Germinal center (tissue), 1 donor: ENCODE results near the gene ACACB.
A peak's percentile ranks its signal among the peaks of the same experiment; 100 is the strongest.

ENCODE experiments used
- DNase-seq: peaks from one replicate; pipeline ENCODE4 v3.0.0; 2012; ENCODE audit warnings: mixed read lengths, low spot score

Gene ACACB

GRCh38 chr12:109110988-109111495, 5.3 kb upstream of the ACACB start:
- DNase-seq, result peak; percentile 47

DNA sequence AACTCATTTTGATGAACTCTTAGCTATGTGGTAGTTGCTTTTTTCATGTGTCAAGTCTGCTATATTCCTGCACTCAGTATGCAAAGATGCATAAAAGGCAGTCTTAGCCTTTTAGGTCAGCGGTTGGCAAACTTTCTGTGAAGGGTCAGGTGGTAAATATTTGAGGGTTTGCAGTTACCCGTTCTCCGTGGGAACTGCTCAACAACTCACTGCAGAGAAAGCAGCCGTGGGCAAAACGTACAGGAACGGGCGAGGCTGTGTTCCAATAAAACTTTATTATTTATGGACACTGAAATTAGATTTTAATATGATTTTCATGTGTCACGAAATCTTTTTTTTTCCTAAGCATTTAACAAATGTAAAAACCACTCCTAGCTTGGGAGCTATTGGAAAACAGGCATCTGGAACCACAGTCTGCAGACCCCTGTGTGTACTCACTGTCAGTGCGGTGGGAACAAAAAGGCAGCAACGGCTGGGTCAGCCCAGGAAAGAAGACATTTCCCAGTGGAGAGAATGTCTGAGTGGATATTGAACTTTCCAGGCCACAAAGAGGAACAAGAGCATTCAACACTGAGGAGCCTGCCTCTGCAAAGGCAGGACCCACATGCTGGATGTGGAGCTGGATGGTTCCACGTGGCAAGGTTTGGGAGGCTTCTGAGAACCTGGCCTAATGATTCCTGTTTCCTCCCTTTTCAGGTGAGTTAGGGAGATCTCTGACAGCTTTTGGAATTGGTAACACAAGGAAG, 3.5 kb upstream of the ACACB start:
- DNase-seq, result no peak

DNA sequence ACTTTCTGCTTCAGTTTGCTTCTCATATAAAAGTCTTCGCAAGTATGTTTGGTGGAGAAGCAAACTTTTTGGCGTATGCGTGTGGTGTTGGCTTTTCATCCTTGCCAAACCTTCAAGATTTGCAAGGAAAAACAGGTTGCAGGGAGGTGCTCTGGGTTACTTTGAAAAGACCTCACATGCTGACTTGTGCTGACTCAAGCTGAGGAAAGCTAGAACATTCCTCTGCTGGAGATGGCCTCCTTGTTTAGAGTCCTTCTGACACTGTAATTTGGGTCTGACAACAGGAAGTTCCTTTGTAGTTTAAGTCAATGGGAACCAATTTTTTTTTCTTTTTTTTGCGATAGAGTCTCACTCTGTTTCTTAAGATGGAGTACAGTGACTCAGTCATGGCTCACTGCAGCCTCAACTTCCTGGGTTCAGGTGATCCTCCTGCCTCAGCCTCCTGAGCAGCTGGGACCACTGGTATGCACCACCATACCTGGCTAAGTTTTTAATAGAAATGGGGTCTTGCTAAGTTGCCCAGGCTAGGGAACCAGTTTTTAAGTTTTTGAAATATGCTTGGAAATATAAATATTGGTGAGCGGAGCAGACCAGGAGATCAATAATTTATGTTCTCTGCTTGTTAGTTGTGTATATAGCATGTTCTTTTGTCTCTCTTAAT, 2.6 kb upstream of the ACACB start:
- no peak for DNase-seq

DNA sequence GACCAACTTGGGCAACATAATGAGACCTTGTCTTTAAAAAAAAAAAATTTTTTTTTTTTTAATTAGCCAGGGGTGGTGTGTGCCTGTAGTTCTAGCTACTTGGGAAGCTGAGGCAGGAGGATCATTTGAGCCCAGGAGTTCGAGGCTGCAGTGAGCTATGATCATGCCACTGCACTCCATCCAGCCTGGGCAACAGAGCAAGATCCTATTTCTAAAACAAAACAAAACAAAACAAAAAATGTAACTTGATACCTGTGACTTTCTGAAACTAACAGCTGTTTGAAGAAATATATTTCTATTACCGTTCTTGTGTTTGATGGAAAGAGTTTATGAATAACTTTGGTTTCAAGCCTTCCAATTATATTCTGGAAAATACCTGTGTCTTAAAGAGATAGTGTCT, 1.7 kb upstream of the ACACB start:
- DNase-seq, result no peak

- DNase-seq, result no peak
Observed at GRCh38 chr12:109115404-109115757, 1.0 kb upstream of the ACACB start.

GRCh38 chr12:109116611-109116949, 193 bp downstream of the ACACB start:
- no peak for DNase-seq

GRCh38 chr12:109120095-109120494, 3.7 kb downstream of the ACACB start:
- DNase-seq, result no peak

GRCh38 chr12:109120557-109120956, 4.2 kb downstream of the ACACB start:
- DNase-seq, result no peak

DNA sequence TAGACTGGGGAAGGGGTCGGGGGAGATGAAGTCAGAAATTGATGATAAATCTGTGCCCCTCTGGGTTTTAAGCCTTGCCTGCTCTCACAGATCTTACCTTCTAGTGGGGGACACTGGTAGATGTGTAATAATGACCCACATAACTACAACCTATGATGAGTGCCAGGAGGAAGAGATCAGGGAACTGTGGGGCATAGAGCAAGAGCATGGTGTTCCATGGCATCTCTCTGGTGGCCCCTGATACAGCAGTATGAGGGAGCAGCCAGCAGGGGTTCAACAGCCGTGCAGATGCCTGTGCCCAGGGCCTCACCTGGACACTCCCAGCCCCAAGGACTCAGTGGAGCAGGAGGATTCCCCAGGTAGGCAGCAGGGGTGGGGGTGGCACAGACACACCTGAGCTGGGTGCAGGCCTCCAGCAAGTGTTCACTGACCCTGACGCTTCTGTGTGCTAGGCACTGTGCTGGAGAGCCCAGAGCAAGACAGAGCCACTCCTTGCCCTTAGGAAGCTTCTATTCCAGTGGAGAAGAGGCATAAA, 5.0 kb downstream of the ACACB start:
- DNase-seq, result no peak

GRCh38 chr12:109124878-109125648, 8.7 kb downstream of the ACACB start:
- DNase-seq, result no peak

DNA sequence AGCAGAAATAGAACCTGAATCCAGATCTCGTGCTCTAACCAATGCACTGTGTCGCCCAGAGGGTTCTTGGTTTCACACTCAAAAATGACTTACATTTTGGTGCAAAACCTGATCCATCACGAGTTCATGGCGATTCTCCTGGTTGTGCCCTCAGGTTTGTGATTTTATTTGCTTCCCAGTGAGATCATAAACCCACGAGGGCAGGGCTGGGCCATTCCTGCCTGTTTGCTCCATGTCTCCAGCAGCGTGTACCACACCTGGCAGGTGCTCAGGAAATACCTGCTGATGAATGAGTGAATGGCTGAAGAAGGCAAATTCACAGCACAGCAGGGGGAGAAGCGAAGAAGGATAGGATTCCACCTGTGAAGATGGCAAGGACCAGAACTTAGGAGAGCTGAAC, 9.4 kb downstream of the ACACB start:
- DNase-seq, result no peak

DNA sequence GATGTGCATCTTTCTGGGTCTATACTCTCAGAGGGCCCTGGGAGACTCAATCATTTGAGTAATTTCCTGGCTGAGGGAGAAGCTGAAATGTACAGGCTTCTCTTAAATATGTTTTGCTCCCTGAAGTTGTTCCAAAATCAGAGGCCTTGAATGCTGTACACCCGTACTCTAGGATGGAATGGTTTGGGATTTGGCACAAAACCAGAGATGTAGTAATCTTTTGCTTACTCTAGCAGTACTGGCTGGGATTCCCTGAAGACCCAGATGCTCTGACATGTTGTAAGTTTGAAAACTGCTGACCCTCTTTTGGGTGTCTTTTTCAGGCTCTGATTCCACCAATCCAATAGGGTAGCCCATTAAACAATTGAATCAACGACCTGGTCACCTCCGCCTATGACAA, 10.4 kb downstream of the ACACB start:
- no peak for DNase-seq

DNA sequence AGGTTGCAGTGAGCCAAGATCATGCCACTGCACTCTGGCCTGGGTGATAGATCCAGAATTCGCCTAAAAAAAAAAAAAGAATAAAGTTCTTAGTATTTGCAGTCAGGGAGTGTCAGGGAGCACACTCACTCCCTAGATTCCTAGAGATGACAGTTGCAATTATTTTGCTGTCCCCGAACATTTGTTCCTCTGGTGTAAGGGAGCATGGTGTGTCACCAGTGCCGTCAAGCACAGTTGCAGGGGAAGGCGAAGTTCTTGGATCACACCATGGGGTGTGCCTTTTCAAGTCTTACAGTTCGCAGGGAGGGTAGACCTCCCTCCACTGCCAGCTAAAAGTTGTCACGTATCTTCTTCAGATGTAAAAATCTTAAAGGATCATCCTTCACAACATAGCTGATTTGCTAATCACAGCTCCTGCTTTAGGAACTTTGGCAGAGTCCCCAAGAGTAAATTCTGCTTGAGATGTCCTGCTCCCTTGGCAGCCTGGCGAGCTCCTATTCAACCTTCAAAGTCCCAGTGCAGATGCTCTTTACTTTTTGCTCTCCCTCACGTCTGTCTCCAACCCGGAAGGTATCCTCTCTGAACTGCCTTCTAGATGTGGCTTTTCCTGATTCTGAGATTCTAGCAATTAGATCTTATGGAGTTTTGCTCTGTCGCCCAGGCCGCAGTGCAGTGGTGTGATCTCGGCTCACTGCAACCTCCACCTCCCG, 11.3 kb downstream of the ACACB start:
- no peak for DNase-seq

DNA sequence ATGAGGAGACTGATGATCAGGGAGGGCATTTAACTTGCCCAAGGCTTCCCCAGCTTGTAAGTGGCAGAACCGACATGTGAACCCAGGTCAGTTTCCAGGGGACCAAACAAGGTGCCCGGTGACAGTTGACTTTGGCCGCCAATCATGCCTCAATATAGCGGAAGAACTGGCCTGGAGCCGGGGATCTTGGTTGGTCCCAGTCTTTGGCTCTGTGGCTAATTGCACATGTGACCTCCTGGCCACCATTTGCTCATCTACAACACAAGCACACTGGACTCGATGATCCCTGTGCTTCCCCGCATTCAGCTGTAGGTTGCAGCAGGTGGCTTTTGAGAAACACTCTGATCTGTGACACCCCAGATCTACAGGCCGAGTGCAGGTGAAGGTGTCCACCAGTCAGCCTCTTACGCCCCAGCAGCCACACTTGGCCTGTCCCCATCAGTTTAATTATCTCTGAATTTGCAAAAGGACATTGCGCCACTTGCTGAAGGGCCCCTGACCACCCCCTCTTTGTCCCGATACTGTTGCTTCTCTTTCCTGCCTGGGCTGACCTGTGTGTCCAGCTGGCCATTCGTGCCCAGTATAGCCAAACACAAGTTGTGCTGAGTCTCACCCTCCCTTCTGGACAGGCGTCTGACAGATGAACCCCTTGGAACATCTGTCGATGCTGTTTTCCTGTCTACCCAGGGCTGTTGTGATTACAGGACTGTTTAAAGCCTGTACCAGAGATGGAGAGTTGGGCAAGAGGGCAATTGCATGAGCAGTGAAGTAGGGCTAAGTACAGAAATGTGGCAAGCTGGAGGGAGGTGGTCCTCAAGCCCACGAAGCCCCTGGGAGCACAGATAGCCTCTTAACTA, 14.1 kb downstream of the ACACB start:
- DNase-seq, result no peak

DNA sequence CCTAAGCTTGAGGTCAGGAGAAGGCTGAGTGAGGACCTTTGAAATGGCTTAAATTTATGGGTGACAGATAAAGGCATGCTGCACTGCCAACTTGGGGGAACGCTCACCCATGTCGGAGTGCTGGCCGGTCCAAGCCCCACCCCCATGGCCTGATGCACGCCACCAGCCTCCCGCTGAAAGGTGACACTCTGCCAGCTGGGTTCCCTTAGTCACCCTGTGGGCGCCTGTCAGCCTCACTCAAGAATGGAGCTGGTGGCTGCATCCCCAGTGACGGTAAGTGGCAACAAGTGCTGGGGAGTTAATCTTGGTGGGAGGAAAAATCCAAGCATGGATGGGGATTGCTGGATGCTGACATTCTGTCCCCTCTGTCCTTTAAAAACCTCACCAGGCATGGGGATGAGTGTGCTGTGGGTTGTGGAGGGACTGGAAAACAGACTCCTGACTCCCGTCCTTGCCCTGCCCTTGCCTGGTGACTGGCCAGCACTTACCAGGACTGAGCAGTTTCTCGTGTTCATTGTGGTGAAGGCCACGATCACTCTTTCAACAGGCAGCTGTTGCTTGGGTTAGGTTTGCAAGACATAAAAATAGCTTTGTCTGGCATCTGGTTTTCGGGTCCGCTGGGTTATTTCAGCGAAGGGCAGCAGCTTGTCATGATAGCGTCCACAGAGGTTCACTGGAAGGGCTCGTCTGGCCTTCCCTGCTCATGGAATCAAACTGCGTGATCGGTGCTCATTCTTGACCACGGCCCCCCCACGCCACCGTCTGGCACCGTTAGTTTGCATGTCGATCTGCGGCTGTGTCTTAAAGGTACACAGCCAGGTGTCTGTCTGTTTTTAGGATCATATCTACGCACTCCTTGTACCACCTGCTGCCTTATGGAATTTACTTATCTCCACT, 15.0 kb downstream of the ACACB start:
- no peak for DNase-seq

DNA sequence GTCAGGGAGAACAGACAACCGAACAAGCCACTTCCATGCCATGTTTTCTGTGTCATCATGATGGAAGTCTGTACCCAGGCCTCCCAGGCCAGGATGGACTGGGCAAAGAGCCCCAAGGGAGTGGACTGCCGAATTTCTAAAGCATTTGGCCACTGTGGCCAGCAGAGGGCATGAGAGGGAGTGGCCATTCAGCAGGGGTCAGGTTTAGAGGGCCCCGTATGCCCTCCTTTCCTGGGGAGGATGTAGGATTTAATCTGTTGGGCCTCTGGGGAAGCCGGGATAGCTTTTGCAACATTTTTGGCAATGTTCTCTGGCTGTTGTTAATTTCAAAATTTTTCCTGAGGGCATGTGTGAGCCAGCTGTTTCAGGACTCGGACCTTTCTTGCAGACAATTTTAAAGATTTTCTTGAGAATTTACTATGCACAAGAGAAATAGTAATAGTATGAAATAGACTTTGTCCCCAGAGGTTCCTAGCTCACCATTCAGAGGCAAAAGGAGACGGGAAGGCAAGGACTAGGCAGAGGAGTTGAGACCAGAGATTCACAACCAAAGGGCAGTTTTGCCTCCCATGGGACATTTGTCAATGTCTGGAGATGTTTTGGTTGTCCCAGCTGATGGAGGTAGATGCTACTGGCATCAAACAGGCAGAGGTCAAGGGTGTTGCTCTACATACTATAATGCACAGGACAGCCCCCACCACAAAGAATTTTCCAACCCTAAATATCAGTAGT, 18.0 kb downstream of the ACACB start:
- no peak for DNase-seq

GRCh38 chr12:109137055-109137454, 20.7 kb downstream of the ACACB start:
- no peak for DNase-seq

DNA sequence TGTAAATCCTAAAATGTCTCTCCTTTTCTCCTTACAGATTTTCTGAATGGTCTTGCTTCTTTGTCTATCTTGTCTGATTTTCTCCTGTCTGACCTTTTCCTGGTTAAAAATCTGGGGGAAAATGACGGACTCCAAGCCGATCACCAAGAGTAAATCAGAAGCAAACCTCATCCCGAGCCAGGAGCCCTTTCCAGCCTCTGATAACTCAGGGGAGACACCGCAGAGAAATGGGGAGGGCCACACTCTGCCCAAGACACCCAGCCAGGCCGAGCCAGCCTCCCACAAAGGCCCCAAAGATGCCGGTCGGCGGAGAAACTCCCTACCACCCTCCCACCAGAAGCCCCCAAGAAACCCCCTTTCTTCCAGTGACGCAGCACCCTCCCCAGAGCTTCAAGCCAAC, 23.0 kb downstream of the ACACB start:
- no peak for DNase-seq

DNA sequence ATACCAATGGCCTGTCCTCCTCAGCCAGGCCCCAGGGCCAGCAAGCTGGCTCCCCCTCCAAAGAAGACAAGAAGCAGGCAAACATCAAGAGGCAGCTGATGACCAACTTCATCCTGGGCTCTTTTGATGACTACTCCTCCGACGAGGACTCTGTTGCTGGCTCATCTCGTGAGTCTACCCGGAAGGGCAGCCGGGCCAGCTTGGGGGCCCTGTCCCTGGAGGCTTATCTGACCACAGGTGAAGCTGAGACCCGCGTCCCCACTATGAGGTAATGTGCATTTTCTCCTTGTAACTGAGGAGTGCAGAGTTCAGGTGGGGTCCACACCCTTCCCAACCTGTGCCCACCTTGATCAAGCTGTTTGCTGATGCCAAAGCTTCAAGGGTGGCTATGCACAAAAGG, 23.4 kb downstream of the ACACB start:
- no peak for DNase-seq

DNA sequence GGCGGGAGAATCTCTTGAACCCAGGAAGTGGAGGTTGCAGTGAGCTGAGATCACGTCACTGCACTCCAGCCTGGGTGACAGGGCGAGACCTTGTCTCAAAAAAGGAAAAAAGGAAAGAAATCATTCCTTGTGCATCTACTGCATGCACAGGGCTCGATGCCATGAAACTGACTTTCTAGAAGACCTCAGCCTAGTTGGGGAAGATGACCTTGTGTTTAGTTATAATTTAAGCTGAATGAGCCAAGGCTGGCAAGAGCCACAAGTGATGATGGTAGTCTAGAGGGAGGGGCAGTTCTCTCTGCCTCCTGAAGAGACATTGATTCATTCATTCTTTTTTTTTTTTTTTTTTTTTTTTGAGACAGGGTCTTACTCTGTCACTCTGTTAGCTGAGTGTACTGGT, 24.2 kb downstream of the ACACB start:
- DNase-seq, result no peak
